PC-3 (cell line): ENCODE results near the gene MAML3. TPM values are rescaled to one million over a fixed set of nuclear protein-coding genes. Genes with fewer than 3 reads are reported as not detected.

Source experiments
- ATAC-seq: fragments of 200-7000 bp; cut with Tn5 transposase; 2 replicates; pipeline ENCODE4 v1.9.1; 2020; ENCODE audit warnings: mild to moderate bottlenecking, moderate library complexity
- BruUV-seq: library from RNA; stranded (reverse); fragments of 400-500 nt; replicated peaks from 2 replicates; lab custom pipeline; 2021; lab: Mats Ljungman, UMichigan
- CTCF ChIA-PET: fragments of 300-600 bp; sonication (Branson Sonifier 250); formaldehyde crosslinking; loops from one replicate; lab custom pipeline; 2022; ENCODE audit warnings: antibody characterized with exemption; lab: Charles Lee
- POLR2A ChIA-PET: fragments of 300-600 bp; sonication (Branson Sonifier 250); formaldehyde crosslinking; loops from one replicate; lab custom pipeline; 2022; ENCODE audit warnings: antibody characterized with exemption; ENCODE audit not compliant: unreplicated experiment; lab: Charles Lee
- DNase-seq: peaks from one replicate; pipeline ENCODE4 v3.0.0-alpha.2; 2015
- H2AFZ ChIP-seq: fragments of 300-600 bp; sonication (generic); 2 replicates; pipeline ENCODE4 v1.6.0; 2016; ENCODE audit warnings: antibody characterized with exemption, low read length
- H3F3A ChIP-seq: fragments of 300-600 bp; sonication (generic); one replicate; pipeline ENCODE4 v1.6.0; 2017; ENCODE audit warnings: antibody characterized with exemption, low read length, control low read depth, mild to moderate bottlenecking; ENCODE audit not compliant: unreplicated experiment
- H3K27ac ChIP-seq: fragments of 300-600 bp; sonication (generic); 2 replicates; pipeline ENCODE4 v1.5.1; 2016; ENCODE audit warnings: mild to moderate bottlenecking, low read length
- H3K27me3 ChIP-seq: fragments of 300-600 bp; sonication (generic); 2 replicates; pipeline ENCODE4 v1.6.1; 2016; ENCODE audit warnings: low read length, mixed read lengths
- H3K36me3 ChIP-seq: fragments of 300-600 bp; sonication (generic); 2 replicates; pipeline ENCODE4 v1.6.1; 2016; ENCODE audit warnings: low read depth, mixed run types, low read length, mixed read lengths
- H3K4me1 ChIP-seq: fragments of 300-600 bp; sonication (generic); 2 replicates; pipeline ENCODE4 v1.5.1; 2016; ENCODE audit warnings: low read length; ENCODE audit not compliant: insufficient read depth
- H3K4me2 ChIP-seq: fragments of 300-600 bp; sonication (generic); 2 replicates; pipeline ENCODE4 v1.6.0; 2016; ENCODE audit warnings: low read length
- H3K4me3 ChIP-seq: fragments of 300-600 bp; sonication (generic); 2 replicates; pipeline ENCODE4 v1.5.1; 2016; ENCODE audit warnings: mild to moderate bottlenecking, low read length, mixed read lengths
- H3K79me2 ChIP-seq: fragments of 300-600 bp; sonication (generic); 2 replicates; pipeline ENCODE4 v1.6.1; 2017; ENCODE audit warnings: low read length, mixed read lengths
- H3K9ac ChIP-seq: fragments of 300-600 bp; sonication (generic); 2 replicates; pipeline ENCODE4 v1.6.0; 2016; ENCODE audit warnings: mild to moderate bottlenecking, low read length
- H3K9me2 ChIP-seq: fragments of 300-600 bp; sonication (generic); replicated peaks from 2 replicates; pipeline ENCODE4 v1.6.1; 2016; ENCODE audit warnings: mixed run types, low read length, mixed read lengths
- H3K9me3 ChIP-seq: fragments of 300-600 bp; sonication (generic); 2 replicates; pipeline ENCODE4 v1.6.1; 2016; ENCODE audit warnings: low read length, mixed read lengths
- H4K20me1 ChIP-seq: fragments of 300-600 bp; sonication (generic); 2 replicates; pipeline ENCODE4 v1.6.1; 2016; ENCODE audit warnings: low read length, mixed read lengths
- CTCF ChIP-seq: fragments of 300-600 bp; sonication (generic); conservative IDR thresholded peaks from 2 replicates; pipeline ENCODE4 v1.5.1; 2017; ENCODE audit warnings: antibody characterized with exemption, low read depth, mild to moderate bottlenecking, low read length
- EZH2 ChIP-seq: fragments of 300-600 bp; sonication (generic); IDR thresholded peaks from one replicate; pipeline ENCODE4 v1.6.1; 2017; ENCODE audit warnings: antibody characterized with exemption, mild to moderate bottlenecking, low read length; ENCODE audit not compliant: unreplicated experiment
- EZH2phosphoT487 ChIP-seq: fragments of 300-600 bp; sonication (generic); IDR thresholded peaks from 2 replicates; pipeline ENCODE4 v1.6.1; 2018; ENCODE audit warnings: mild to moderate bottlenecking, antibody characterized with exemption, low read length, borderline replicate concordance
- intact Hi-C: fragments of 100-400 bp; cut with micrococcal nuclease; formaldehyde crosslinking; loops from 2 replicates; pipeline ENCODE4 v1.9.0; 2023
- total RNA-seq: library from RNA; depleted of rRNA; stranded (reverse); fragments of >200 nt; gene quantifications from 2 replicates; pipeline ENCODE4 v1.2.3, GENCODE V29; 2014

The MAML3 gene
- total RNA-seq, 1 experiment from 2014 or later, result 4.3 TPM

DNA sequence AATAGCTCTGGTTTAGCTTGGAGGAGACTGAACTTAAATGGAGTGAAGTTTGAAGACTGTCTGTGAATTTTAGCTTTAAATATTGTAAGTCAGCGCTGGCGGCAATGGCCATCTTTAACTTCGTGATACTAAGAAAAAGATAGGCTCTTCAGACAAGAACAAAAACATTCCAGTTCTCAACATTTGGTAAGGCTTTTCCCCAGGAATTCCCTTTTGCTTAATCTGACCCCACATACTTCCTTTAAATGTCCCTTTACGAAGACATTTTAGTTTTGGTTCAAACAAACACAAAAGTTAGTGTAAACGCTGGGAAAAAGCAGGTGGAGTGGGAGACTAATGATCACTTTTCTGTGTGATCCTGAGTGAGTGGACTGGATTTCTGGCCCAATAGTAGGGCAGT is 106.2 kb downstream of the MAML3 start:
- Histone ChIP-seq H3K4me2 (peak overlapping the region; percentile 88), H3K27ac (peak overlapping the region; percentile 68), H3K4me1 (peaks cover 45% of the 10 kb centered on the region), H3K9me2 (no peaks in the 10 kb centered on the region), H3K27me3 (no peaks in the 10 kb centered on the region), H3F3A (no peaks in the 10 kb centered on the region), H3K4me3 (peak overlapping the region; percentile 64), H3K9me3 (no peaks in the 10 kb centered on the region), H4K20me1 (no peaks in the 10 kb centered on the region), H3K36me3 (no peaks in the 10 kb centered on the region), H2AFZ (peak overlapping the region; percentile 82), H3K79me2 (0 out of 2 replicates have a peak, but pooled peaks cover 4% of the 10 kb centered on the region), H3K9ac (peak overlapping the region; percentile 30)
- ATAC-seq, result no peak
- no peak for DNase-seq
- no peak for TF ChIP-seq EZH2
- no peak for TF ChIP-seq EZH2phosphoT487
- no peak for TF ChIP-seq CTCF
- BruUV-seq, result no TSS peak
- ChIA-PET CTCF (no interaction called here), POLR2A (no interaction called here)
- intact Hi-C loops, result loop anchor here (2.0 kb wide), 2 partner anchors 29 to 37 kb away; no protein-coding TSS in a partner anchor

GRCh38 chr4:140047017-140047640 is 106.9 kb downstream of the MAML3 start:
- no peak for TF ChIP-seq EZH2
- TF ChIP-seq CTCF, result no peak
- no peak for TF ChIP-seq EZH2phosphoT487
- H3K27me3 ChIP-seq, result no peaks in the 10 kb centered on the region
- 0 out of 2 replicates have a peak, but pooled peaks cover 4% of the 10 kb centered on the region for H3K79me2 ChIP-seq
- peaks cover 45% of the 10 kb centered on the region for H3K4me1 ChIP-seq
- no peaks in the 10 kb centered on the region for H3K9me2 ChIP-seq
- no peaks in the 10 kb centered on the region for H3K9me3 ChIP-seq
- no TSS peak for BruUV-seq
- DNase-seq, result peak; percentile 67
- peak overlapping the region; percentile 68 for H3K27ac ChIP-seq
- H3K9ac ChIP-seq, result peak overlapping the region; percentile 30
- H3K4me3 ChIP-seq, result peak overlapping the region; percentile 64
- POLR2A ChIA-PET, result no interaction called here
- H2AFZ ChIP-seq, result peak overlapping the region; percentile 82
- no peaks in the 10 kb centered on the region for H3K36me3 ChIP-seq
- CTCF ChIA-PET, result no interaction called here
- H3F3A ChIP-seq, result no peaks in the 10 kb centered on the region
- no peaks in the 10 kb centered on the region for H4K20me1 ChIP-seq
- intact Hi-C loops, result loop anchor here (2.0 kb wide), 1 partner anchor 28 kb away; no protein-coding TSS in a partner anchor
- ATAC-seq, result peak; percentile 43
- peak overlapping the region; percentile 88 for H3K4me2 ChIP-seq

- Histone ChIP-seq H3K9ac (no peak overlapping the region), H3F3A (no peaks in the 10 kb centered on the region), H3K36me3 (no peaks in the 10 kb centered on the region), H3K27ac (peak overlapping the region; percentile 68), H3K27me3 (no peaks in the 10 kb centered on the region), H3K4me1 (peaks cover 45% of the 10 kb centered on the region), H2AFZ (peak overlapping the region; percentile 82), H3K9me3 (no peaks in the 10 kb centered on the region), H4K20me1 (no peaks in the 10 kb centered on the region), H3K9me2 (no peaks in the 10 kb centered on the region), H3K4me2 (peak overlapping the region; percentile 88), H3K4me3 (peak overlapping the region; percentile 64), H3K79me2 (0 out of 2 replicates have a peak, but pooled peaks cover 4% of the 10 kb centered on the region)
- intact Hi-C loops, result loop anchor here (2.0 kb wide), 1 partner anchor 28 kb away; no protein-coding TSS in a partner anchor
- BruUV-seq, result no TSS peak
- TF ChIP-seq EZH2 (no peak), EZH2phosphoT487 (no peak), CTCF (no peak)
- peak; percentile 10 for DNase-seq
- peak; percentile 7; the same call in 1 of the 2 replicates for ATAC-seq
- ChIA-PET POLR2A (no interaction called here), CTCF (no interaction called here)
Measured at GRCh38 chr4:140046543-140046942, 107.4 kb downstream of the MAML3 start.
